ENCODE data around the gene RUVBL2.

GRCh38 chr19:49019242-49019932 lies 25.7 kb downstream of the RUVBL2 start:
- TF ChIP-seq GABPA (IDR thresholded peaks at IDR 0.05; ENCODE audit: low read depth) (no peak), CTCF (IDR thresholded peaks at IDR 0.05; ENCODE audit: insufficient read depth, low read length) (no peak)
